Stimulated activated CD4-positive, alpha-beta T cell treated with anti-CD3 and anti-CD28 coated beads, Interleukin-15, amount 100 ng/mL, for 24 hours (primary cell): Measurements from ENCODE around the gene ABHD17C.

Source experiments
- DNase-seq: peaks from one replicate; pipeline ENCODE4 v3.0.0-alpha.2; 2020

ABHD17C gene

DNA sequence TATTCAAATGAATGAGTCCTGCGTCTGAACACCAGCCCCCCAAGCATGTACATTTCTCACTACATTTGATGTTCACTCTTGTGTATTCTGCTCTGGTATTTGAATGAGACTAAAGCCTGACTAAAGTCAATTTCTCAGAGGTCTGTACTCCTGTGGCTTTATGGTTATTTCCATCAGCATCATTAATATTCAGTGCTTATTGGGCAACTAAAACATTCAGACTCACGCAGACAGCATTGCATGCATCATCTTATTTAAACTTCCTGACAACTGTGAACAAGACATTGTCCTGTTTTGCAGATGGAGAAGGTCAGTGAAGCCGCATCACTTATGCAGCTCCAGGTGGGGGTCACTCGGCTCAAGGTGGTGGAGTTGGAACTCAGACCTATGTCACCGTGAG lies 95.1 kb downstream of the ABHD17C start:
- no peak for DNase-seq

- DNase-seq: no peak
These were observed 95.9 kb downstream of the ABHD17C start for GRCh38 chr15:80791004-80791403.

- no peak for DNase-seq
These were observed 101.3 kb downstream of the ABHD17C start for GRCh38 chr15:80796407-80796806.

DNA sequence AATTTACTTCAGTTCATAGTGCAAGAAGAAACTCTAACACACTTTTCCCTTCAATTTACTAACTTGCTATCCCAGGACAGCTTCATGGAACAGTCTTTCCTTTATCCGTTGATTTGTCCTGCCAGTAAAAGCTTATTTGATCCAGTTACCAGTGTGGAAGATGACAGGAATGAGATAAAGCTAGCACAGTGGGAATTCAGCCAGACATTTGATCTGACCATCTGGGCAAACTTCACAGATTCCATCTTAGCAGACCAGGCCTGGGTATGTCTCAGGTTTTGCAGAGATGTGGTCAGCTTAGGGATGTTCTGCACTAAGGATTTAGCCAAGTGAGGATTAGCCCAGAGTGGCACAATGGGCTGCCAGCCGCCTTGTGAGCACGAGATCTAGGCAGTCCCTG lies 103.8 kb downstream of the ABHD17C start:
- DNase-seq: no peak

DNA sequence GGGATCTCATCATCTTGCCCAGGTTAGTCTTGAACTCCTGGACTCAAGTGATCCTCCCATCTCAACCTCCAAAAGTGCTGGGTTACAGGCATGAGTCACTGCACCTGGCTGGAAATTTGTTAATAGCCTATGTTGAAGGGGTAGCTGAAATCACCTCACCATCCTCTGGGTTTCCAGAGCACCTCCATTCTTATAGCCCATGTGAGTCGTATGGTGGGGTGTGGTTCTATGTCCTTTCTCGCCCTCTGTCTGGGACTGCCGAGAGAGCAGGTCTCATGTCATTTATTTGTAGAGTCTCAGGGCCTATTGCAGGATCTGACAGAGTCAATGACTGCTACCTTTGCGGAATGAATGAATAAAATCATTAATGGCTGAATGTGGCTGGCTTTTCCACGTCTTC lies 105.0 kb downstream of the ABHD17C start:
- DNase-seq: no peak

DNA sequence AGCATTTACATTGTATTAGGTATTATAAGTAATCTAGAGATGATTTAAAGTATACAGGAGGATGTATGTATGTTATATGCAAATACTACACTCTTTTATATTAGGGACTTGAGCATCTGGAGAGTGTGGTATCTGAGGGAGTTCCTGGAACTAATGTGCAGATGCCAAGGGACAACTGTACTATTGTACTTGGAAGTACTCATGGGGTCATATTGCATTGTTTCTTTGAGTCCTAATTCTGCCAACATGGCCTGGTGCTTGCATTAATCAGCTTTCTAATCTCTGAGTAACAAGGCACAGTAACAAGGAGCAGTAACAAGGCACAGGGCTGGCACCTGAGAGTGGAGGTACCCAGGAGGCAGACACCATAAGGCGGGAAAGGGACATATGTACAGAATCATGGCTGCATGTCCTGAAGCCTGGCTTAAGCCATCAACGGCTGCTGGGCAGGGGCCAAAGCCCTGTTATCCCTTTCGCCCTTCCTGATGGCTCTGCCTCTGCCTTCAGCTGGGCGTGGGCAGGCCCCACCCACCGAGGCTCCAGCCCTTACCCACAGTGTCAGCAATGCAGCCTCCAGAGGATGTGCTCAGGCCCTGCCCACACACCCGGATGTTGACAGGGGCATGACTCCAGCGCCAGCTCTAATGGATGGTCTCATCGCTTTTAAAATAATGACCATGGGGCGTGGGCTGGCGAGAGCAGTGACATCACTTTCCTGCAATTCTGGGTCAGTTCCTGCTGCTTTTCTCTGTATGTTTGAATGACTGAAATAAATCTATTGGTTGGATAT lies 107.0 kb downstream of the ABHD17C start:
- no peak for DNase-seq

DNA sequence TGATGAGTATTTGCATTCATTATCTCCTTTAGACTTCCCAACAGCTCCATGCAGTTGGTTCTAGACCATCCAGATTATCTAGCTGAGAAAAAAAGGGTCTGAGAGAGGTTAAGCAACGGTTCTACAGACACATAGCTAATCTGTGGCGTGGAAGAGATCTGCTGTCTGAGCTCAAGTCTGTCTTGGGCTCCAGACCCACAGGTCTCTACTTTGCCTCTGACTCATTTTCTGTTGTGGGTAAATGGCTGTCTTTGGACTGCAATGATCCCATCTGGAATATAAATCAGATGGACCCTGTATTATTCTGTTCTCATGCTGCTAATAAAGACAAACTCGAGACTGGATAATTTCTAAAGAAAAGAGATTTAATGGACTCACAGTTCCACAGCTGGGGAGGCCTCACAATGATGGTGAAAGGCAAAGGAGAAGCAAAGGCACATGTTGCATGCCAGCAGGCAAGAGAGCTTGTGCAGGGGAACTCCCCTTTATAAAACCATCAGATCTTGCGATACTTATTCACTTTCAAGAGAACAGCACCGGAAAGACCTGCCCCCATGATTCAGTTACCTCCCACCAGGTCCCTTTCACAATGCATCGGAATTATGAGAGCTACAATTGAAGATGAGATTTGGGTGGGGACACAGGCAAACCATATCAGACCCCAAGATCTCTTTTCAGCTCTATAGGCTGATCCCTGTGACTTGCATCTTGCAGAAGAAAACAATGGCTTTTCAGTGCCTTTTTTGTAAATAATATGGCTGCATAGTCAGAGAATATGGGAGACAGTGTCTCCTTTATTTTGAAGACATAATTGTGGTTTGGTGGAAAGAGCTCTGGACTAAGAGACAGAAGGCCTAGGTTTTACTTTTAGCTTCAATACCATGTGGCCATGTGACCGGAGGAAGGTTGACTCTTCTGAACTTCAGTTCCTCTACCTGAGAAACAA lies 108.7 kb downstream of the ABHD17C start:
- peak; percentile 65 for DNase-seq

DNA sequence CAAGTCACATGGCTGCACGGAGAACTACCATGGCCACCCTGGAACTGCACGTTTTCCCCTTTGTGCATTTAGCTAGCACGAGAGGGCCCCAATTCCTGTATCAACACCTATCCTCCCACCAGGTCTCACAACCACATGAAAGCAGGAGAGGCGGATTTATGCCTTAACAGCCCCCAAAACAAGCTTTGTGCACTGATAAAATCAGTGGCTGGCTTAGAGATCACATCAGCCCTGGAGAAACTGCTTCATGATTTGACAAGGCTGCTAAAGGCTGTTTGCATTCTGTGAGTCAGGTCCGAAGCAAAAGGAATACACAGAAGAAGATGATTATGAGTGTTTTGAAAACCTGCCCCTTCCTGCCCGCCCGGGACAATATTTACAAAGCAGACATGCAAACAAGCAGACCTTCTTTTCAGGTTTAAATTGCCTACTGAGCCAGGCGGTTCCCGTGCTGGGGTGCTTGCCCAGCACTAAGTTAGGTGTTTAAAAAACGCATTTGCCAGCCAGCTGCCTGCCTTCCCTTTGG lies 109.9 kb downstream of the ABHD17C start:
- DNase-seq: peak; percentile 38
